ENCODE results near the gene ABT1.

- TF ChIP-seq CTCF (IDR thresholded peaks at IDR 0.05; ENCODE audit: low read depth, low read length, poor library complexity, severe bottlenecking) (no peak), EZH2phosphoT487 (IDR thresholded peaks at IDR 0.05; ENCODE audit: borderline replicate concordance, low read length) (no peak)
Measured at GRCh38 chr6:26561533-26562466, 35.0 kb upstream of the ABT1 start.

All from DOHH2 (cell line).